Left lobe of liver (tissue), 2 donors: ENCODE measurements around the gene PRKCE. TPM values are rescaled to one million over a fixed set of nuclear protein-coding genes. Genes with fewer than 3 reads are reported as not detected.
"Not testable (repeated sequence)": the region's sequence is repeated elsewhere in the genome, so short reads cannot be mapped to it uniquely, and the experiment has no call there.

Source experiments
- ATAC-seq: fragments of 200-7000 bp; cut with Tn5 transposase; one replicate; pipeline ENCODE4 v1.9.1; 2020; ENCODE audit warnings: mild to moderate bottlenecking, moderate library complexity
- DNase-seq: peaks from one replicate; pipeline ENCODE4 v3.0.0-alpha.2; 2020; ENCODE audit warnings: low spot score
- total RNA-seq: library from RNA; stranded (reverse); gene quantifications from one replicate; pipeline ENCODE4 v1.2.1, GENCODE V29; 2021
- donor health status: DM: no; HTN: no; CAD: no; lungs with moderate emphysema.
- donor health status: DM: no; HTN: yes; CAD: no.

Gene PRKCE
- total RNA-seq, 1 donor from 2014 or later = 8.4 TPM

DNA sequence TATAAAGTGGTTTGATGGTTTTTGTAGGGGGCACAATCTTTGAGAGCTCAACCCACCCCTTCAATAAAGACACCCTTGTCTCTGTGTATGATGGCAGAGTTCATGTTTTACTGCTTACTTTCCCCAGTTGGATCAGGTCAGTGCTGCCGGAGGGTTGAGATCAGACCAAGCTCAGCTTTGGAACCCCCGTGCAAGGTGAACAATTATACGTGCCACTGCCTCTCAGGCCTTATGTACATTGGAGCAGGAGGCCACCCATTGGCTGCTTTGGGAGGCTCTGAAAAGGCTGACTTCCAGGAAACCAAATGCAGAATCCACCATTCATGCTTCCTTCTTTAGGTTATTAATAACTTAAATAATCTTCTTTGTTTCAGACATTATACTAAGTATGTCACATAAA lies 542.4 kb downstream of the PRKCE start:
- DNase-seq = no peak
- no peak for ATAC-seq

DNA sequence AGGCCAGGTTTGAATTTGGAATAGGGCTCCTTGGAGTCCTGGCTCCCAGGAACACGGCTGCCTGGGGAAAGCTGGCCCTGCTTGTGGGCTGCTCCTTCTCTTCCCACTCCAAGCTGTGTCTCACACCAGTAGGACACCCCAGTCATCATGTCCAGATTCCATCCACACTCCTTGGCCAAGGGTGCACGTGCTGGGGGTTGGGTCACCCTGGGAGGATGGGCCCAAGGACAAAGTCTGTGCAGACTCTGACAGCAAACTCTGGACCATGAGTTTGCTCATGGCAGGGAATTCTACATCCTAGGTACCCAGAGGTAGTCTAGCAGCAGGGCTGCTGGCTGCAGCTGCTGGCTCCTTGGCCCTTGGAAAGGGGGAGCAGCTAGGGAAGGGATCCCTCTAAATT lies 543.4 kb downstream of the PRKCE start:
- no peak for ATAC-seq
- DNase-seq = no peak

DNA sequence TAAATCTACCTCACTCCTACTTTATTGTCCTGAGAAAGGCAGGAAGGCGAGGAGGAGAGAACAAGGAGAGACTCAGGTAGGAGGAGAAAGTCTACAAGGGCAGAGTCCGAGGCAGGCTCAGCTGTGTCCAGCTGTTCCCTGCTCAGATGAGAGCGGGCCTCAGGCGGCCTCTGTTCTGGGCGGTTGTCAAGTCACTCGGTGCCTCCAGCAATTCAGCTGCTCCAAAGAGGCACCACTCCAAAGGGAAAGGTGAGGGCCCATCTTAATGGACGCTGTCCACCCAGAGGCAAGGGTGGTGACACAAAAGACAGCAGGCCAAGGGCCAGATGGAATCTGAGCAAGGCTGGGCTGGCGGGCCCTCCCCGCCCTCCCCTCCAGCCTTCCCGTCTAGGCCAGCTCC lies 544.3 kb downstream of the PRKCE start:
- DNase-seq (no peak), ATAC-seq (no peak)

DNA sequence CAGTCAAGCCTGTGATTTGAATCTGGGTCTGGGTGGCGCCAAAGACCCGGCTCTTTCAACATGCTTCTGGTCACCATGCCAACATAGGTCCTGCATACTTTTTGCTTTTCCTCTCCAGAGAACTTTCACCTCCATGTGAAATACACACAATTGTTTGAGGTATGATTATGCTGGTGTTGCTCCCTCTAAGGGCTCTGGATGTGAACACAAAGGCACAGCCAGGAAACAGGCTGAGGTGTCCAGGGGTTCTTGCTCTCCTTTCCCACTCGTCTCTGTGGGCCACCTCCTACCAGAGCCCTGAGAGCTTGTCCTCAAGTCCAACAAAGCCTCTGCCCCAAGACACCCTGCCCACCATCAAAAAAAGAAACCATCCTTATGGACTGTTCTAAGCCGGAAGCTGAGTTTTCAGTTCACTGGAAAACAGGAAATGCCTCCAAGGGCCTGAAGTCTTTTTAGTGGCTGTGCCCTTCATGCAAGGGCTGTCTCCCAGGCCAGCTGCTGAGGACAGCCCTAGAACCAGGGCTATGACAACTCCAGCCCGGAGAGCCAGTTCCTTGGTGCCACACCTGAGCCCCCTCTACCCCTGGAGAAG lies 545.5 kb downstream of the PRKCE start:
- ATAC-seq (no peak), DNase-seq (no peak)

DNA sequence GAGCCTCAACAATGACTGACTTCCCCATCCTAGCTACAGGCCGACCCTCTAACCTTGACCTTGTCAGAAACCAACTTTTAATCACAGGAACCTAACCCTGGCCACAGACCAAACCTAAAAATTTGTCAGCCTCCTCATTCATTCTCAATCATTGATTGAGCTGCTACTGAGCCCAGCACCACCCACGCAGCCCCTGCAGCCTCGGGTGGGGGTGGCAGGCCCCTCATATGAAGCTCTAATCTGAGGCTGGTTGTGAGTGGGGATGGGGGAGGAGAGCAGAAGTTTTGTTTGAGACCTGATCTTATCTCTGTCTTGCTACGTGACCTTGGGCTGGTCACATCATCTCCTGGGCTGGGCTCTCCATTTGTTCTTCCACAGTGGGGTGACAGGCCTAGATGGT lies 546.2 kb downstream of the PRKCE start:
- no peak for ATAC-seq

DNA sequence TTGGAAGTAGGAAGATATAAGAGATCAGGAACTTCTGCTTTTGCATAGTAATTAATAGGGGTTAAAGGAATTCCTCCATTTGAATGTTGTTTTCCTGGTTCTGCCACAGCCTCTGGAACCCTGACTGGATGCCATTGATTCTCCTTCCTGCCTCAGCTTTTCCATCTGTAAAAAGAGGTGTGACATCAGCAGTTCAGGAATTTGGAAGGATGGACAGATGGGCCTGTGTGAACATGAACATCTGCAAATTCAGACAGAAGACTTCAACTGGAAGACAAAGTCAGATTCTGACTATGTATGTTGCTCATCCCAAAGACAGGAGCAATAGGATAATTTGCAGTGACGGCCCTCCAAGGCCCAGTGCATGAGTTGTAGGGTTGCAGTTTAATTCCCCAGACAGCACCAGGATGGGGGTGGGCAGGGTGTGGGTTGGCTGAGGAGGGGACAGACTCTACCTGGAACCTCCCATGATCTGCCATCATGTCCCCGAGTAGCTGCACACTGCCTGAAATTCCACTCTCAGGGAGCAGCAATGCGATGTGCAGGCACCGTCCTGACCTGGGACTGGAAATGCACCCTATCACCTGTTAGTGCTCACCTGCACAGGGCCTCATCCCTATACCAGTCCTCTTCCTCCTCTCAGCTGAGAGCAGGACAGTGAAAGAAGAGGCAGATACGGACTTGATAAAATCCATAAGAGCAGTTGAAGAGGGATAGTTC lies 546.8 kb downstream of the PRKCE start:
- no peak for DNase-seq
- ATAC-seq = no peak

More for the DNA sequence above, 546.2 kb downstream of the PRKCE start:
- no peak for DNase-seq

DNA sequence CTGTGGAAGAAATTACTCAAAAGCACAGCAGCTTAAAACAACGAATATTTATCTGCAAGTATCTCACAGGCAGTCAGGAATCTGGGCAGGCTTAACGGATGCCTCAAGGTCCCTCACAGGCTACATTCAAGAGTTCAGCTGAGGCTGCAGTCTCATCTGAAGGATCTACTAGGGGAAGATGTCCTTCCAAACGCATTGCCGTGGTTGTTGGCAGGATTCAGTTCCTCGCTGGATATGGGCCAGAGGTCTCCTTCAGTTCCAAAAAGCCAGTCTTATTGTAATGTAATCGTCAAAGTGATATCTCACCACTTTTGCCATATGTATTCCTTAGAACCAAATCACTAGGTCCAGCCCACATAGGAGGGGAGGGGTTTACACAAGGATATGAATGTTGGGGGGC lies 547.5 kb downstream of the PRKCE start:
- peak; percentile 41 for ATAC-seq

DNA sequence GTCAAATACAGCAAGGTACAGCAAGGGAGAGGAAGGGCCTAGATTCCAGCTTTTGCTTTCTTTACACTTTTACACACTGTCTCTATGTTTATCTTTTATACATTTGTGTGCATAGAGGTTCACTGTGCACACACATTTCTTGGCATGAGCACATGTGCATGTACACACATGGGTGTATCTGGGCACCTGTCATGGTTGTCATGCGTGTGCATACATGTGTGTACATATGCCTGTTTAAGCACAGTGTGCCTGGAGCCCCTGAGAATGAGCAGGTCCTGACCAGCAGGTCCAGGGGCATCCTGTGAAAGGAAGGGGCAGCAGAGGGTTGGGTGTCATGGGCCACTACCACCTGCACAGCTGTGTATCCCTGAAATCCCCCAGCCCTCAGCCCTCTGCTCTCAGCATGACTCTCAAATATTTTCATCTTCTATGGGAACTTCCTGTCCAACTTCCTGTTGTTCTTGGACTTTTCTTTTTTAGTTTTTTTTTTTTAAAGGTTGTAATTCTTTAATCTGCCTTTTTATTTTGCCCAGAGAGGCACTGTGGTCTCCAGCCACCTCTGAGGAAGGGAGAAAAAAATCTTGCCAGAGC lies 548.7 kb downstream of the PRKCE start:
- ATAC-seq (peak; percentile 17), DNase-seq (no peak)

More for the DNA sequence above, 547.5 kb downstream of the PRKCE start:
- no peak for DNase-seq

DNA sequence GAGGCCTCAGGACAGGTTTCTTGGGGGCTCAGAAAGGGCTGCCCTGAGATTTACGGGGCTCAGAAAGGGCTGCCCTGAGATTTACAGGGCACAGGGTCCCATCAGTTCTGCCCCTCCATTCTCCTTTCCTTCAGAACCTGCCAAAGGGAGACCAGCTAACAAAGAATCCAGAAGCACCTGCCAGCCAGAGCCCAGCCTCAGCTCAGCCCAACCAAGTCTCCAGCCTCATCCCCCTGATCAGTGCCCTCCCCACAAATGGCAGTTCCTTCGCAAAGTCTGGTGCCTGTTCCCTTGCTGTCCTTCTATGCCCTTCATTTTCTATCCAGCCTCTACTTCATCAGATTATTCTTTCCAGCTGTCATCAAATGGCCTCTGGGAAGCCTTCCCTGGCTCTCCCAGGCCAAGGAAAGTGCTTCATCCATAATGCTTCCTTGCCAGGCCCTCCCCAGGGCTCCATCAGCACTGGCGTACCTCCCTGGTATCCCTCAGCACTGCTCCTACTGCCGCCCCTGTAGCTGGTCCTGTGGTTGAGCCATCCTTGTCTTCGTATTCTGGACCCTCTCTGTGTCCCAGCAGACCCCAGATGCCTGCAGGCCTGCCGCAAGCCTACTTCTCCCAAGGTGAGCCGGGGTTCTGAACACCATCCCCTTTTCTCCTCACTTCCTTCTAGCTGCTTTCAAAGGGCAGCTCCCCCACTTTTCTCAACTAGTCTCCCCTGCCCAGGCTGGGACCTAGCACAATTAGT lies 549.6 kb downstream of the PRKCE start:
- no peak for DNase-seq
- ATAC-seq = no peak

DNA sequence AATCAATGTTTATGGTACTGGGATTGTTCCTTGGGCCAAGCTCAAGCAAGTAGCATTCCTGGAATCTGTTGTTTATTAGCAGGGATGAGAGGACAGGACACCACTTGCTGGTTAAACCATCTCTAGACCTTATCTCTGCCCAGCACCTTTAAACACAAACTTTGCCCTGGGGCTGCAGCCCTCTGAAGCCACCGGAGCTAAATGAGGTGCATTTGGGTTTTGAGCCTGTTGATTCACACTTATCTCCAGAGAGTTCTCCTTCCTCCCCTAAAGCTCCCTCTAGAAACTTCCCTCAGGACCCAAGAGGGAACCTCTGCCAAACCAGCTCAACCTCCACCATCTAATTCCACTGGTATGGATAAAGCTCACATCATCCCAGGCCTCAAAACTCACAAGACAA lies 551.0 kb downstream of the PRKCE start:
- ATAC-seq (no peak), DNase-seq (no peak)

DNA sequence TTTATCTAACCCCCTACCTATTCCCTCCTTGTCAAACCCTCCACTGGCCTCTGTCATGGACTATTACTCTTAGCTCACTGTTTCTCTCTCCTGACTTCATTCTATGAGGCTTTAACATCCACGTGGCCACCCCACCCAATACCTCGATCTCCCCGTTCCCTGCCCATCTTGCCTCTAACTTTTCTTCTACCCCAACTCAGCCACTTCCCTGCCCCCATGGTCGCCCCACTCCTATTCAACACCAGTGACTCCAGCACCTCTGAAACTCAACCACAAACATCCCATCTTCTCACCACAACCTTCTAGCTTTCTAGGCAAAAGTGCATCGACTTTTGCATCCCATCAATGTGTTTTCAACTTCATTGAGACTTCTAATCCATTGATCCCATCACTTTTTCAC lies 551.5 kb downstream of the PRKCE start:
- DNase-seq (no peak), ATAC-seq (no peak)

DNA sequence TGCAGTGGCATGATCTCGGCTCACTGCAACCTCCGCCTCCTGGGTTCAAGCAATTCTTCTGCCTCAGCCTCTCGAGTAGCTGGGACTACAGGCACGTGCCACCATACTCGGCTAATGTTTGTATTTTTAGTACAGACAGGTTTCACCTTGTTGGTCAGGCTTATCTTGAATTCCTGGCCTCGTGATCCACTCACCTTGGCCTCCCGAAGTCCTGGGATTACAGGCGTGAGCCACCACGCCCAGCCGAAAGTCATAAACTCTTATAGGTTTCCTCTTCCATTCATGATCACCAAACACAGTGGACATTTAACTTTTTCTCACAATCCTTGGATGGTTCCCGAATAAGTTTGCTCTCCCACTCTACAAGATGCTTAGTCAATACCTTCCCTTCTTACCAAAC lies 552.2 kb downstream of the PRKCE start:
- not testable (repeated sequence) for DNase-seq

DNA sequence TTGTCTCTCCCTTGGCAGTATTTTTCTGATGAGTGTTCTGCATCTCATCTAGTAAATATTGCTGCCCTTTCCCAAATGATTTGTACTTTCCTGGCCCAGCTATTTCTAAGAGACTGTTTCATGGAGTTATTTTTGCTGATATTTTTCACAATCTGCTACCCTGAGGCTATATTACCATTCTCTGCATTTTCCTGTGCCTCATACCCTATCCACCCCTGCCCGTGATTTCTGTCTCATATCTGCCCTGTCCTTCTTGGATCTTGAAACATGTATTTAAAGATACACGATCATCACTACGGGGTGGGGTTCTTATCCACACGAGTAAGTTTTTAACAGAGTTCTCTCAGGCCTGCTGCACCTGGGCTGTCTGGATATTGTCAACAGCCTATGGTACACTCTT lies 556.1 kb downstream of the PRKCE start:
- ATAC-seq (no peak), DNase-seq (no peak)

More for the DNA sequence above, 552.2 kb downstream of the PRKCE start:
- not testable (repeated sequence) for ATAC-seq

DNA sequence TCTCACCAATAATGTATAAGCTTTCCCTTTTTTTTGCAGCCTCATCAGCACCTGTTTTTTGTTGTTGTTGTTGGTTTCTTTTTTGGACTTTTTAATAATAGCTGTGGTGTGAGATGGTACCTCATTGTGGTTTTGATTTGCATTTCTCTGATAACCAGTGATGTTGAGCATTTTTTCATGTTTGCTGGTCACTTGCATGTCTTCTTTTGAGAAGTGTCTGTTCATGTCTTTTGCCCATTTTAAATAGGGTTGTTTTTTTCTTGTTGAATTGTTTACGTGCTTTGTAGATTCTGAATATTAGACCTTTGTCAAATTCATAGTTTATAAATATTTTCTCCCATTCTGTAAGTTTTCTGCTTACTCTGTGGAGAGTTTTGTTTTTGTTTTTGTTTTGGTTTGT lies 557.3 kb downstream of the PRKCE start:
- ATAC-seq (no peak), DNase-seq (no peak)

DNA sequence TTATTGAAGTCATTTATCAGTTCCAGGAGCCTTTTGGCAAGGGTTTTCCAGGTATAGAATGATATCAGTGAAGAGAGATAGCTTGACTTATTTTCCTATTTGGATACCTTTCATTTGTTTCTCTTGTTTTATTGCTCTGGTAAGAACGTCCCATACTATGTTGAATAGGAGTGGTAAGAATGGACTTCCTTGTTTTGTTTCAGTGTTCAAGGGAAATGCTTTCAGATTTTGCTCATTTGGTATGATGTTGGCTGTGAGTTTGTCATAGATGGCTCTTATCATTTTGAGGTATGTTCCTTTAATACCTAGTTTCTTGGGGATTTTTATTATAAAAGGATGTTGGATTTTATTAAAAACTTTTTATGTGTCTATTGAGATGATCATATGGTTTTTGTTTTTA lies 558.6 kb downstream of the PRKCE start:
- ATAC-seq (no peak), DNase-seq (no peak)

DNA sequence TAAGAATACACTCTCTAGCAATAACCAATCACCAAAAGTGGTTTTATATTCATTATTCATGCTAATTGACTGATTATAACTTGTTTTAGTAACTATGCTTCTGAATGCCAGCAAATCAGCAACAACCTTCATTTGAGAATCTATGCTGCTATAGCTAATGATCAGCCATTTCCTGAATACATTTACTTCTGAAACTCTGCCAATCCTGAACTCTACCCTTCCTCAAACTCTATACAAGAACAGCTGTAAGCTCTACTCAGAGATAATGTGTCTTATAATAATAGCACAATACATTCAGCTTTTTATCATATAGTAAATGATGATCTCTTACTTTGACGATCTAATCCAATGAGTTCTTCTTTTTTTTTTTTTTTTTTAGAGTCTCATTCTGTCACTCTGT lies 560.0 kb downstream of the PRKCE start:
- DNase-seq = no peak
- no peak for ATAC-seq

DNA sequence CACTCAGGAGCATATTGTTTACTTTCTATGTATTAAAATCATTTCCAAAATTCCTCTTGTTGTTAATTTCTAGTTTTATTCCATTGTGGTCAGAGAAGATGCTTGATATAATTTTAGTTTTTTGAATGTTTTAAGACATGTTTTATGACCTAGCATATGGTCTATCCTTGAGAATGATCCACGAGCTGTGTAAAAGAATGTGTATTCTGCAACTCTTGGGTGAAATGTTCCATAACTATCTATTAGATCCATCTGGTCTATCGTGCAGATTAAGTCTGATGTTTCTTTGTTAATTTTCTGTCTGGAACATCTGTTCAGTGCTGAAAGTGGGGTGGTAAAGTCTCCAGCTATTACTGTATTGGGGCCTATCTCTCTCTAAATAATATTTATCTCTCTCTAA lies 562.4 kb downstream of the PRKCE start:
- ATAC-seq = no peak
- no peak for DNase-seq

DNA sequence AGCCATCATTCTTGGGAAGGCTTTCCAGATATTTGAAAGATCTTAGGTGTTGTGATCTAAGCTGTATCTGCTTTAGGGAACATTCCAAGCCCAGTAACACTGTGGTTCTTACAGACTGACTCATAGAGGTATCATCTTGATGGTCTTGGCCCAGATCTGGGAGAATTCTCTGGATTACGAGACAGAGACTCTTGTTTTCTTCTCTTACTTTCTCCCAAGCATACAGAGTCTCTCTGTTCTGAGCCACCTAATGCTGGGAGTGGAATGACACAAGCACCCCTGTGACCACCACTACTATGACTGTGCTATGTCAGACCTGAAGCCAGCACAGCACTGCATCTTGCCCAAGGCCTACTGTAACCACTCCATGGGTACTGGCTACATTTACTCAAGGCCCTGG lies 564.7 kb downstream of the PRKCE start:
- ATAC-seq = no peak

DNA sequence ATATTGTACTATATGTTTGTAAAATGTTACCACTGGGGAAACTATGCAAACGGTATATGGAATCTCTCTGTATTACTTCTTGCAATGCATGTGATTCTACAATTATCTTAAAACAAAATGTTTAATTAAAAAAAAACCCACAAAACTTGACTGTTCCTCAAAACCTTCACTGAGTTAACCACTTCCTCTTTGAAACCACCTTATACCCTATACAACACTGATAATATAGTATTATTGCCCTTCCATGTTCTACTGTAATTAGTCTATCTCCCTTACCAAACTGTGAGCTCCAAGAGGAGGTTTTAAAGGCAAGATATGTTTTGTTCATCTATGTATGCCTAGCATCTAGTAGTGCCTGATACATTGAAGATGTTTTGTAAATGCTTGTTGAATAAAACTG lies 572.0 kb downstream of the PRKCE start:
- not testable (repeated sequence) for DNase-seq, ATAC-seq

More for the DNA sequence above, 564.7 kb downstream of the PRKCE start:
- no peak for DNase-seq

DNA sequence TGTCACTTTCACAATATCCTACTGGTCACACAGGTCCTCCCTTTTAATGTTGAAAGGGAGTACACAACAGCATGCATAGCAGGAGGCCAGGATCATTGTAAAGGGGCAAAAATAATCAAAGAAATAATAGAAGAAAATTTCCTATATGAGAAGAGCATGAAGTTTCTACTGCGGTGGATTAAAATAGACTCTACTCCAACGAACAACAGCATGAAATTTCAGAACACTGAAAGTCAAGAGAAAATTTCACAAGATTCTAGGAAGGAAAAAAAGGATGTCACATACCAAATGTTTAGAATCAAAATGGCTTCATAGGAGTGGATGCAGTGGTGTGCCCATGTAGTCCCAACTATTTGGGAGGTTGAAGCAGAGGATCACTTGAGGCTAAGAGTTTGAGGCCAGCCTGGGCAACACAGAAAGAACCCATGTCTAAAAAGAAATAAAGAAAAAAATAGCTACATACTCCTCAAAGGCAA lies 573.7 kb downstream of the PRKCE start:
- no peak for DNase-seq
- no peak for ATAC-seq

DNA sequence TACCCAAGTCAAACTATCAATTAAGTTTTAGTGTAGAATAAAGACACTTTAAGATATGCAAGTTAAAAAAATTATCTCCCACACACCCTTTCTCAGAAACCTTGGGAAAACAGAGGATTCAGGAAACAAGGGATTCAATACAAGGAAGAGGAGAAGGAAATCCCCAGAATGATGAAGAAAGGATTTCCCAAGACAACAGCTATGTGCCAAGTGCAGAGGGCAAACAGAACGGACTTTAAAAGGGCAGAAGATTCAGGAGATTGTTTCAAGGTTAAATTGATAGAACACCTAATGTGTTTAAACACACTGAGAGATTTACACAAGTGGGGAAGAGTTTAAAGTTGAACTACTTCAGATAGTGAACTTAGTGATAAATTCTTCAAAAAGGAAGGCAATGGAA lies 574.3 kb downstream of the PRKCE start:
- DNase-seq (no peak), ATAC-seq (no peak)

DNA sequence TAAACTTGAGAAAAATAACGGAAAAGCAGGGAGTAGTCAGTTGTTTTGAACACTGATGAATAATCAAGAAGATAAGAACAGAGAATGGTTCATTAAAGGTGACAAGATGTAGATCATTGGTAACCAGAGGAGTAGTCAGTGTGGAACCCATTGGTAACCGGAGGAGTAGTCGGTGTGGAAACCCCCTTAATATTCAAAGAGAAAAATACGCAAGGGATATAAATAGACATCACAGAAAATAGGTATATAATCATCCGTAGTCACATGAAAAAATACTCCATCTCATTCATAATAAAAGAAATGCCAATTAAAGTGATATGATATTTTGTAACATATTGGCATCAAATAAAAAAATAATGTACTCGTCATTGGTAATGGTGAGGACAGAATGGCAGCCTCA lies 575.1 kb downstream of the PRKCE start:
- DNase-seq (no peak), ATAC-seq (no peak)
